Heart right ventricle (tissue), 16 donors: ENCODE data around the gene TULP4. TPM values are rescaled to one million over a fixed set of nuclear protein-coding genes. Genes with fewer than 3 reads are reported as not detected.

ENCODE experiments used
- ATAC-seq, 8 donors: fragments of 200-7000 bp; cut with Tn5 transposase; one replicate each; pipeline ENCODE4 v1.9.1; 2020; ENCODE audit warnings: mild to moderate bottlenecking in 8 of 8, moderate library complexity in 8 of 8, moderate number of reproducible peaks in 1 of 8
- DNase-seq, 2 donors: peaks; one replicate each; pipeline ENCODE4 v3.0.0-alpha.2; 2020
- H3K27ac ChIP-seq, 10 donors: fragments of 200-600 bp; sonication (generic) in 2 of 10; one replicate each; pipeline versions ENCODE4 v1.5.0 to v1.8.0; 2020 to 2022; ENCODE audit warnings: mild to moderate bottlenecking in 3 of 10
- H3K27me3 ChIP-seq, 7 donors: fragments of 200-600 bp; one replicate each; pipeline ENCODE4 v1.8.0; 2021 to 2022; ENCODE audit warnings: mild to moderate bottlenecking in 2 of 7
- H3K36me3 ChIP-seq, 9 donors: fragments of 200-600 bp; sonication (generic) in 1 of 9; one replicate each; pipeline versions ENCODE4 v1.5.0 to v1.8.0; 2020 to 2022; ENCODE audit warnings: mild to moderate bottlenecking in 2 of 9
- H3K4me1 ChIP-seq, 9 donors: fragments of 200-600 bp; sonication (generic) in 1 of 9; one replicate each; pipeline versions ENCODE4 v1.5.0 to v1.8.0; 2020 to 2022; ENCODE audit warnings: mild to moderate bottlenecking in 4 of 9
- H3K4me3 ChIP-seq, 10 donors: fragments of 200-600 bp; sonication (generic) in 2 of 10; one replicate each; pipeline versions ENCODE4 v1.5.0 to v1.8.0; 2020 to 2022; ENCODE audit warnings: mild to moderate bottlenecking in 7 of 10, moderate library complexity in 2 of 10
- H3K9me3 ChIP-seq, 11 donors: fragments of 200-600 bp in 10 of 11; sonication (generic) in 2 of 11; one replicate each; pipeline versions ENCODE4 v1.5.0 to v1.8.0; 2013 to 2022; ENCODE audit warnings: mild to moderate bottlenecking in 2 of 11, control low read depth in 1 of 11, moderate library complexity in 1 of 11
- CTCF ChIP-seq, 9 donors: fragments of 200-600 bp; sonication (generic) in 2 of 9; IDR thresholded peaks; one replicate each; pipeline versions ENCODE4 v1.5.0 to v1.8.0; 2021 to 2022; ENCODE audit warnings: antibody characterized with exemption in 9 of 9, mild to moderate bottlenecking in 5 of 9, moderate library complexity in 1 of 9
- WGBS, 2 donors: extraction: QIAGEN DNeasy Blood & Tissue Kit; methylation state at CpG; one replicate each; pipeline ENCODE4 v1.1.7; 2013; ENCODE audit warnings: inconsistent platforms in 1 of 2; 5-methylcytosine and 5-hydroxymethylcytosine counted together
- intact Hi-C, 10 donors: fragments of 100-400 bp; cut with DNase I; formaldehyde crosslinking; loops; one replicate each; pipeline versions ENCODE4 v1.11.1 to v1.14.2; 2022
- polyA plus RNA-seq, 2 donors: library from polyadenylated mRNA; stranded (reverse); fragments of 200-250 nt; gene quantifications; one replicate each; pipeline ENCODE4 v1.2.3, GENCODE V29; 2013
- total RNA-seq, 10 donors: library from RNA; stranded (reverse); fragmentation: NEBNext Ultra II Directional in 3 of 10; extraction: Animal tissue kit (Norgen Biotek cat#: 25700) in 3 of 10; gene quantifications; one replicate each; pipeline versions ENCODE4 v1.2.1 to v1.2.4, GENCODE V29; 2021 to 2023
- donor health status: Arrhythmogenic right ventricular cardiomyopathy.
- donor health status: ischemic (EF 13 %, LVEDD 7.1; RV severe dilation, severe dysfunction).
- donor health status: healthy with polysubstance abuse.
- donor health status: DM: no; HTN: yes; CAD: no.
- donor health status: DM: no; HTN: no; CAD: no.
- donor health status: ischemic (EF 25% LVEDD 6.9; RV normal size, moderate dysfunction).
- donor health status: ischemic (EF 25% LVEDD 5.7; RV mildly dilated, moderate dysfunction).
- donor health status: healthy.
- donor health status: DM: yes; HTN: yes; CAD: no.
- donor health status: Ischemic cardiomyopathy.
- donor health status: ischemic (EF 35%, LVEDD 5.7; RV mildly dilated, moderate dysfunction).
- donor health status: nonischemic (EF 11% LVEDD 7.7; RV severe dilation, severe dysfunction).
- donor health status: DM: yes; HTN: yes; CAD: no.
- donor health status: PGD.
- donor health status: ischemic (EF 29% LVEDD 5.4; RV normal size, mild dysfunction).
- donor health status: nonischemic (EF 23%, LVEDD 6.1; RV moderate dilation, normal function).

TULP4 gene
- total and polyA plus RNA-seq, 12 donors = 2.1 to 127 (median 99.2) TPM

GRCh38 chr6:158284876-158285655 lies 27.2 kb upstream of the TULP4 start:
- Histone ChIP-seq H3K27ac (peak overlapping the region in 5 of 10 donors; percentile 47 to 75 (median 50)), H3K4me1 (peaks cover 8 to 52% (median 38%) of the 10 kb centered on the region in 9 donors), H3K9me3 (no peaks in the 10 kb centered on the region), H3K36me3 (no peaks in the 10 kb centered on the region), H3K27me3 (no peaks in the 10 kb centered on the region), H3K4me3 (peak overlapping the region in 1 of 10 donors; percentile 9)
- intact Hi-C loops = loop anchor here in 1 of 10 donors (5.0 kb wide), 1 partner anchor 53 kb away; no protein-coding TSS in a partner anchor
- DNase-seq (no peak), ATAC-seq (peak in 2 of 8 donors; percentile 19 to 31)
- WGBS, 2 donors = 86 to 88% methylated on average over 6 of the region's 6 CpGs
- no peak for TF ChIP-seq CTCF (IDR thresholded peaks at IDR 0.05)

- TF ChIP-seq CTCF (IDR thresholded peaks at IDR 0.05) = no peak
- H3K4me3 ChIP-seq = no peak overlapping the region
- DNase-seq = no peak
- no peaks in the 10 kb centered on the region for H3K27me3 ChIP-seq
- H3K36me3 ChIP-seq = no peaks in the 10 kb centered on the region
- H3K27ac ChIP-seq = peak overlapping the region in 4 of 10 donors; percentile 23 to 75 (median 38)
- peak in 2 of 8 donors; percentile 37 to 45 for ATAC-seq
- intact Hi-C loops = no loop called here
- 53 to 54% methylated on average over 5 of the region's 5 CpGs for WGBS, 2 donors
- peaks cover 8 to 51% (median 38%) of the 10 kb centered on the region in 9 donors for H3K4me1 ChIP-seq
- H3K9me3 ChIP-seq = no peaks in the 10 kb centered on the region
Measured at GRCh38 chr6:158285656-158286021, 26.6 kb upstream of the TULP4 start.

GRCh38 chr6:158286413-158286812 lies 25.9 kb upstream of the TULP4 start:
- no peak for DNase-seq
- no peak for TF ChIP-seq CTCF (IDR thresholded peaks at IDR 0.05)
- H3K36me3 ChIP-seq = no peaks in the 10 kb centered on the region
- H3K4me3 ChIP-seq = no peak overlapping the region
- peak overlapping the region in 3 of 10 donors; percentile 23 to 75 (median 50) for H3K27ac ChIP-seq
- no peaks in the 10 kb centered on the region for H3K27me3 ChIP-seq
- peaks cover 8 to 48% (median 38%) of the 10 kb centered on the region in 9 donors for H3K4me1 ChIP-seq
- 28 to 29% methylated on average over 1 of the region's 1 CpG for WGBS, 2 donors
- no peaks in the 10 kb centered on the region for H3K9me3 ChIP-seq
- peak in 4 of 8 donors; percentile 37 to 77 (median 60) for ATAC-seq
- intact Hi-C loops = no loop called here

- no peak overlapping the region for H3K4me3 ChIP-seq
- DNase-seq = no peak
- no peaks in the 10 kb centered on the region for H3K27me3 ChIP-seq
- no peak for ATAC-seq
- H3K36me3 ChIP-seq = no peaks in the 10 kb centered on the region
- peaks cover 8 to 48% (median 38%) of the 10 kb centered on the region in 9 donors for H3K4me1 ChIP-seq
- intact Hi-C loops = no loop called here
- 93 to 95% methylated on average over 4 of the region's 4 CpGs for WGBS, 2 donors
- no peak for TF ChIP-seq CTCF (IDR thresholded peaks at IDR 0.05)
- H3K27ac ChIP-seq = peak overlapping the region in 3 of 10 donors; percentile 12 to 75 (median 50)
- H3K9me3 ChIP-seq = no peaks in the 10 kb centered on the region
Measured at GRCh38 chr6:158287047-158287446, 25.2 kb upstream of the TULP4 start.
